Heart right ventricle (tissue), 16 donors: ENCODE results near the gene EBLN1. TPM values are rescaled to one million over a fixed set of nuclear protein-coding genes. Genes with fewer than 3 reads are reported as not detected.

Source experiments
- ATAC-seq, 8 donors: fragments of 200-7000 bp; cut with Tn5 transposase; one replicate each; pipeline ENCODE4 v1.9.1; 2020; ENCODE audit warnings: mild to moderate bottlenecking in 8 of 8, moderate library complexity in 8 of 8, moderate number of reproducible peaks in 1 of 8
- DNase-seq, 2 donors: peaks; one replicate each; pipeline ENCODE4 v3.0.0-alpha.2; 2020
- H3K27ac ChIP-seq, 10 donors: fragments of 200-600 bp; sonication (generic) in 2 of 10; one replicate each; pipeline versions ENCODE4 v1.5.0 to v1.8.0; 2020 to 2022; ENCODE audit warnings: mild to moderate bottlenecking in 3 of 10
- H3K27me3 ChIP-seq, 7 donors: fragments of 200-600 bp; one replicate each; pipeline ENCODE4 v1.8.0; 2021 to 2022; ENCODE audit warnings: mild to moderate bottlenecking in 2 of 7
- H3K36me3 ChIP-seq, 9 donors: fragments of 200-600 bp; sonication (generic) in 1 of 9; one replicate each; pipeline versions ENCODE4 v1.5.0 to v1.8.0; 2020 to 2022; ENCODE audit warnings: mild to moderate bottlenecking in 2 of 9
- H3K4me1 ChIP-seq, 9 donors: fragments of 200-600 bp; sonication (generic) in 1 of 9; one replicate each; pipeline versions ENCODE4 v1.5.0 to v1.8.0; 2020 to 2022; ENCODE audit warnings: mild to moderate bottlenecking in 4 of 9
- H3K4me3 ChIP-seq, 10 donors: fragments of 200-600 bp; sonication (generic) in 2 of 10; one replicate each; pipeline versions ENCODE4 v1.5.0 to v1.8.0; 2020 to 2022; ENCODE audit warnings: mild to moderate bottlenecking in 7 of 10, moderate library complexity in 2 of 10
- H3K9me3 ChIP-seq, 11 donors: fragments of 200-600 bp in 10 of 11; sonication (generic) in 2 of 11; one replicate each; pipeline versions ENCODE4 v1.5.0 to v1.8.0; 2013 to 2022; ENCODE audit warnings: mild to moderate bottlenecking in 2 of 11, control low read depth in 1 of 11, moderate library complexity in 1 of 11
- WGBS, 2 donors: extraction: QIAGEN DNeasy Blood & Tissue Kit; methylation state at CpG; one replicate each; pipeline ENCODE4 v1.1.7; 2013; ENCODE audit warnings: inconsistent platforms in 1 of 2; 5-methylcytosine and 5-hydroxymethylcytosine counted together
- intact Hi-C, 10 donors: fragments of 100-400 bp; cut with DNase I; formaldehyde crosslinking; loops; one replicate each; pipeline versions ENCODE4 v1.11.1 to v1.14.2; 2022
- polyA plus RNA-seq, 2 donors: library from polyadenylated mRNA; stranded (reverse); fragments of 200-250 nt; gene quantifications; one replicate each; pipeline ENCODE4 v1.2.3, GENCODE V29; 2013
- total RNA-seq, 10 donors: library from RNA; stranded (reverse); fragmentation: NEBNext Ultra II Directional in 3 of 10; extraction: Animal tissue kit (Norgen Biotek cat#: 25700) in 3 of 10; gene quantifications; one replicate each; pipeline versions ENCODE4 v1.2.1 to v1.2.4, GENCODE V29; 2021 to 2023
- TF ChIP-seq, protein P1 (sequence below), 9 donors: fragments of 200-600 bp; sonication (generic) in 2 of 9; IDR thresholded peaks; one replicate each; pipeline versions ENCODE4 v1.5.0 to v1.8.0; 2021 to 2022; ENCODE audit warnings: antibody characterized with exemption in 9 of 9, mild to moderate bottlenecking in 5 of 9, moderate library complexity in 1 of 9
- donor health status: Arrhythmogenic right ventricular cardiomyopathy.
- donor health status: ischemic (EF 13 %, LVEDD 7.1; RV severe dilation, severe dysfunction).
- donor health status: healthy with polysubstance abuse.
- donor health status: DM: no; HTN: yes; CAD: no.
- donor health status: DM: no; HTN: no; CAD: no.
- donor health status: ischemic (EF 25% LVEDD 6.9; RV normal size, moderate dysfunction).
- donor health status: ischemic (EF 25% LVEDD 5.7; RV mildly dilated, moderate dysfunction).
- donor health status: healthy.
- donor health status: DM: yes; HTN: yes; CAD: no.
- donor health status: Ischemic cardiomyopathy.
- donor health status: ischemic (EF 35%, LVEDD 5.7; RV mildly dilated, moderate dysfunction).
- donor health status: nonischemic (EF 11% LVEDD 7.7; RV severe dilation, severe dysfunction).
- donor health status: DM: yes; HTN: yes; CAD: no.
- donor health status: PGD.
- donor health status: ischemic (EF 29% LVEDD 5.4; RV normal size, mild dysfunction).
- donor health status: nonischemic (EF 23%, LVEDD 6.1; RV moderate dilation, normal function).

Gene EBLN1
- total and polyA plus RNA-seq, 12 donors, result not detected

DNA sequence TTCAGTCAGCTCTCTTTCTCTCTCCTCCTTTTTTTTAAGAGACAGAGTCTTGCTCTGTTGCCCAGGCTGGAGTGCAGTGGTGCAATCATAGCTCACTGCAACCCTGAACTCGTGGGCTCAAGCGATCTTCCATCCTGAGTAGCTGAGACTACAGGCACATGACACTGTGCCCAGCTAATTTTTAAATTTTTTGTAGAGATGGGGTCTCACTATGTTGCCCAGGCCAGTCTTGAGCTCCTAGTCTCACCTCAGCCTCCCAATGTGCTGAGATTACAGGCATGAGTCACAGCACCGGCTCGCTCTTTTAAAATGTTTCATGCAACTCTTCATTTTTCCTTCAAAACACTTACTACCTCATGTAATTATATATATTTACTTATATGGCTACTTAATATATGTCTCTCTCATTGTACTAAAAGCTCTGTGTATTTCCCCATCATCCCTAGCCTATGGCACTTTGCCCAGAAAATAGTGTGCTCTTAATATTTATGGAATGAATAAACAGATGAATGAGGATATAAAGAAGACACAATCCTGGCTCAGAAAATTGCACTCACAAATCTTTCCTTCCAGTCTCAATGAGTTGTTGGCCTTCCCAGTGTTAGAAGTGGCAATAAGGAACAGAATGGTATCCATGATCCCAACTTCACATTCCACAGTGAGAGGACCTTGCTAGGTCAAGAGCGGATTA lies 33.9 kb downstream of the EBLN1 start:
- TF ChIP-seq, protein P1, sequence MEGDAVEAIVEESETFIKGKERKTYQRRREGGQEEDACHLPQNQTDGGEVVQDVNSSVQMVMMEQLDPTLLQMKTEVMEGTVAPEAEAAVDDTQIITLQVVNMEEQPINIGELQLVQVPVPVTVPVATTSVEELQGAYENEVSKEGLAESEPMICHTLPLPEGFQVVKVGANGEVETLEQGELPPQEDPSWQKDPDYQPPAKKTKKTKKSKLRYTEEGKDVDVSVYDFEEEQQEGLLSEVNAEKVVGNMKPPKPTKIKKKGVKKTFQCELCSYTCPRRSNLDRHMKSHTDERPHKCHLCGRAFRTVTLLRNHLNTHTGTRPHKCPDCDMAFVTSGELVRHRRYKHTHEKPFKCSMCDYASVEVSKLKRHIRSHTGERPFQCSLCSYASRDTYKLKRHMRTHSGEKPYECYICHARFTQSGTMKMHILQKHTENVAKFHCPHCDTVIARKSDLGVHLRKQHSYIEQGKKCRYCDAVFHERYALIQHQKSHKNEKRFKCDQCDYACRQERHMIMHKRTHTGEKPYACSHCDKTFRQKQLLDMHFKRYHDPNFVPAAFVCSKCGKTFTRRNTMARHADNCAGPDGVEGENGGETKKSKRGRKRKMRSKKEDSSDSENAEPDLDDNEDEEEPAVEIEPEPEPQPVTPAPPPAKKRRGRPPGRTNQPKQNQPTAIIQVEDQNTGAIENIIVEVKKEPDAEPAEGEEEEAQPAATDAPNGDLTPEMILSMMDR (IDR thresholded peaks at IDR 0.05), result no peak
- 95 to 96% methylated on average over 5 of the region's 5 CpGs for WGBS, 2 donors
- Histone ChIP-seq H3K27ac (no peak overlapping the region), H3K4me3 (no peak overlapping the region), H3K4me1 (no peaks in the 10 kb centered on the region), H3K9me3 (peaks cover 0 to 17% (median 8%) of the 10 kb centered on the region in 11 donors), H3K36me3 (no peaks in the 10 kb centered on the region), H3K27me3 (peaks cover 0 to 25% (median 3%) of the 10 kb centered on the region in 7 donors)
- intact Hi-C loops, result no loop called here
- ATAC-seq (no peak), DNase-seq (no peak)

DNA sequence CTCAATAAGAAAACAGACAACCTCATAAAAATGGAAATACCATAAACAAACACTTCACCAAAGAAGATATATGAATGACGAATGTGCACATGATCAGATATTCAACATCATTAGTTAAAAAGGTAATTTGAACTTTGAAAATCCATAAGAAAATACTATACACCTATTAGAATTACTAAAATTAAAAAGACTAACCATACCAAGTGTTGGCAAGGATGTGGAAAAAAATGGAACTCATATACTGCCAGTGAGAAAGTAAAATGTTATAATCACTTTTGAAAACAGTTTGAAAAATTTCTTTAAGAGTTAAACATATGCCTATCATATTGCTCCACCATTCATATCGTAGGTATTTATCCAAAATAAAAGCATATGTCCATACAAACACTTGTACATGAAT lies 37.1 kb downstream of the EBLN1 start:
- H3K27me3 ChIP-seq, result peaks cover 0 to 19% (median 0%) of the 10 kb centered on the region in 7 donors
- H3K9me3 ChIP-seq, result peaks cover 0 to 17% (median 8%) of the 10 kb centered on the region in 11 donors
- H3K4me3 ChIP-seq, result no peak overlapping the region
- no peaks in the 10 kb centered on the region for H3K36me3 ChIP-seq
- H3K27ac ChIP-seq, result no peak overlapping the region
- H3K4me1 ChIP-seq, result no peaks in the 10 kb centered on the region
- intact Hi-C loops, result no loop called here
- ATAC-seq, result no peak
- no peak for DNase-seq
- TF ChIP-seq, protein P1 (IDR thresholded peaks at IDR 0.05), result no peak
- WGBS, 2 donors, result 87 to 89% methylated on average over 2 of the region's 2 CpGs

- ATAC-seq, result no peak
- intact Hi-C loops, result no loop called here
- no peaks in the 10 kb centered on the region for H3K36me3 ChIP-seq
Observed at GRCh38 chr10:22174442-22174841, 43.4 kb downstream of the EBLN1 start.

GRCh38 chr10:22171131-22171530 lies 46.7 kb downstream of the EBLN1 start:
- Histone ChIP-seq H3K27ac (no peak overlapping the region), H3K4me3 (no peak overlapping the region), H3K36me3 (no peaks in the 10 kb centered on the region), H3K27me3 (peaks cover 0 to 18% (median 13%) of the 10 kb centered on the region in 7 donors), H3K9me3 (peaks cover 0 to 17% (median 7%) of the 10 kb centered on the region in 11 donors), H3K4me1 (no peaks in the 10 kb centered on the region)
- intact Hi-C loops, result no loop called here
- WGBS, 2 donors, result 95 to 96% methylated on average over 1 of the region's 1 CpG
- DNase-seq, result no peak
- no peak for ATAC-seq
- TF ChIP-seq, protein P1 (IDR thresholded peaks at IDR 0.05), result no peak

More at GRCh38 chr10:22174442-22174841, 43.4 kb downstream of the EBLN1 start:
- H3K9me3 ChIP-seq, result peaks cover 0 to 17% (median 7%) of the 10 kb centered on the region in 11 donors
- no peak overlapping the region for H3K27ac ChIP-seq
- no peak for DNase-seq
- no peak overlapping the region for H3K4me3 ChIP-seq
- H3K27me3 ChIP-seq, result peaks cover 0 to 18% (median 13%) of the 10 kb centered on the region in 7 donors
- H3K4me1 ChIP-seq, result no peaks in the 10 kb centered on the region
- TF ChIP-seq, protein P1 (IDR thresholded peaks at IDR 0.05), result no peak
